Measurements from ENCODE around the gene TOPBP1.

TOPBP1 gene

DNA sequence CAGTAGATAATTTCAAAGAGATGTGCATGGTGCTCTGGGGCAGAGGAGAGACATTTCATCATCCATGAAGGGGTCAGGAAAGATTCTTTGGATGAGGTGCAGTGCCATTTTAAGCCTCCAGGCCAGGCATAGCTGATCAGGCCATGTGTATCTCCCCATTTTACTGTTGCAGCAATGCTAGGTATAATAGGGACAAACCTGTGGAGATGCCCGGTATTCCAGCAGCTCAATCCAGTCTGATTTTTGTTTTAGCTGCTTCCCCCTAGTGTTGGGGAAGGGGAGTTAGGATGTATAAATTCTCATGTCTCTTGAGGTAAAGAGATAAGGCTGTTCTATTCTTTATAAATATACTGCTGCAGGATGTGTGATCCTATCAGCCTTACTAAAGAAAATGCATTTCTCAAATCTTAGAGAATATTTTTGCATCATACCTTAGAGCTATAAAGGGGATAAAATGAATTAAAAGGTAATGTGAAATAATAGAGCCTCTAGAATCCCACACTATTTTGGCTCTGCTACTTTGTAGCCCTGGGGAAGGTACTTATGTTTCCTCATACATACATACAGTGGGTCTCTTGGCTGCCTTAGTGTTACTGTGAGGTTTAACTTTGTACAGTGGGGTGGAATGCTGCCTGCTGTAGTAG is 83.1 kb downstream of the TOPBP1 start:
- ATAC-seq (ENCODE audit: low read depth) (no peak), DNase-seq (ENCODE audit: low spot score in 2 of 2) (no peak)
- Mint-ChIP-seq H3K9me3 (no peaks in the 10 kb centered on the region), H3K27me3 (no peaks in the 10 kb centered on the region), H3K4me1 (peaks cover 44% of the 10 kb centered on the region), H3K4me3 (no peak overlapping the region), H3K36me3 (peaks cover 19% of the 10 kb centered on the region), H3K27ac (no peak overlapping the region)

DNA sequence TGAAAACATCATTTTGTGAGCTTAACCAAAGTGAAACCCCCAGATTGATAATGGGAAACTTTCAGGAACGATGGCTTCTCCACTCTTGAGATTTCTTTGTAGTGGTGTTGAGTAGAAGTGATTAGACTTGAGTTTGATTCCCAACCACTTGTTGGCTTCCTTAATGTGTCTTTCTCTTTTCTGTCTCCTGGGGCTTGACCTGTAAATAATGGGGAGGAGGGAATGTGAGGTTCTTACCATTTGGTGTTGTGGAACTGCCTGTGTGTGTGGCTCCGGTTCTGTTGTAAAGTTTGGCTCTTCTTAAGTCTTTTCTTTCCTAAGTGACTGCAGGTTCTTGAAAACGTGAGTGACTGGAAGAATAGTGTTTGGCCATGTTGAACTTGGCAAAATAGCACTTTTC is 85.6 kb downstream of the TOPBP1 start:
- Mint-ChIP-seq H3K9me3 (no peaks in the 10 kb centered on the region), H3K27ac (no peak overlapping the region), H3K36me3 (peaks cover 17% of the 10 kb centered on the region), H3K4me3 (peak overlapping the region; percentile 70), H3K4me1 (peaks cover 51% of the 10 kb centered on the region), H3K27me3 (no peaks in the 10 kb centered on the region)
- no peak for DNase-seq (ENCODE audit: low spot score in 2 of 2)
- no peak for ATAC-seq (ENCODE audit: low read depth)

DNA sequence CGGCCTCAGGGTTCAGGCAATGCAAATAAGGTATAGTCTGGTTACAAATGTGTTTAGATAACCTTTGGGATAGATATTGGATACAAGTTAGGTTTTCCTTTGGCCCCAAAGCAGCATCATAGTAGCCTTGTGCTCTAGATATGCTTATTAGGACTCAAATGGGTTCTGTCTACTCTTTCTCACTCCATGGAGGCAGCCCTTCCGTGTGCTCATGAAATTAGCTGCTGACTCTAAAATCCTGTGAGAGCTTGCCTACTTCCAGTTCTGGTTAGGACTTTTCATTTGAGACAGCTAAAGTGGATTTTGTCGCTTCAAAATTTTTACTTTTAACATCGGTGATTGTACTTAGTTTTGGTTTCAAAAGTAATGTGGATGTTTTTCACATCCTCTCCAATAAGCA is 86.7 kb downstream of the TOPBP1 start:
- H3K9me3 Mint-ChIP-seq, result no peaks in the 10 kb centered on the region
- H3K27me3 Mint-ChIP-seq, result no peaks in the 10 kb centered on the region
- H3K27ac Mint-ChIP-seq, result peak overlapping the region; percentile 99
- ATAC-seq (ENCODE audit: low read depth), result no peak
- peak overlapping the region; percentile 88 for H3K4me3 Mint-ChIP-seq
- H3K36me3 Mint-ChIP-seq, result peaks cover 16% of the 10 kb centered on the region
- peaks cover 51% of the 10 kb centered on the region for H3K4me1 Mint-ChIP-seq
- no peak for DNase-seq (ENCODE audit: low spot score in 2 of 2)

DNA sequence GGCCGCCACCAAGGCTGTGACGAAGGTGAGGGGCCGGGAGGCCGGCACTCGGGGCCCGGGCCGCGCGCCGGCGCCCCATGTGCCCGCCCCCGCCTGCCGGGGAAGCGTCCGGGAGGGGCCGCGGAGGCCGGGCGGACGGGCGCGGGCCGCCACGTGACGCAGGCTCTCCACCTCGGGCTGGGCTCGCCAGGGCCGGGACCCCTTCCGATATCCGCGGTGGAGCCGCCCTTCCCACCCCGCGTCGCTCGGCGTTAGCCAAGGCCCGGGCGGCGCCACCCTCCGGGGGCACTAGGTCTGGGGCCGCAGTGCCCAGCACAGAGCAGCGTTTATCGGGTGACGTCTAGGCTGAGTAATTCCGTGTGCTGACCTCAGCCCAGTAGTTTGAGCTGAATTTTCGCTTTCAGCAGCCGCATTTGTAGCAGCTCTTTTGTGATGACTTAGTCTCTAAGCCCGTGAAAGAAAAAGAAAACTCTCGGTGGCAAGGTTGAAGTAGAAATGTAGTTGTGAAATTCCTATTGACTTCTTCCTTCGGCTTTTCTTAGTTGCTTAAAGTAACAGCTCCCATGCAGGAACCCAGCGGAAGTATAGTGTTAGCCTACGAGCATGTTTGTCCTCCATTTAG is 87.4 kb downstream of the TOPBP1 start:
- Mint-ChIP-seq H3K36me3 (peaks cover 15% of the 10 kb centered on the region), H3K9me3 (no peaks in the 10 kb centered on the region), H3K4me3 (peak overlapping the region; percentile 88), H3K27ac (peak overlapping the region; percentile 99), H3K27me3 (no peaks in the 10 kb centered on the region), H3K4me1 (peaks cover 55% of the 10 kb centered on the region)
- DNase-seq (ENCODE audit: low spot score in 2 of 2), result peak; percentile 52 to 64
- ATAC-seq (ENCODE audit: low read depth), result peak; percentile 14

DNA sequence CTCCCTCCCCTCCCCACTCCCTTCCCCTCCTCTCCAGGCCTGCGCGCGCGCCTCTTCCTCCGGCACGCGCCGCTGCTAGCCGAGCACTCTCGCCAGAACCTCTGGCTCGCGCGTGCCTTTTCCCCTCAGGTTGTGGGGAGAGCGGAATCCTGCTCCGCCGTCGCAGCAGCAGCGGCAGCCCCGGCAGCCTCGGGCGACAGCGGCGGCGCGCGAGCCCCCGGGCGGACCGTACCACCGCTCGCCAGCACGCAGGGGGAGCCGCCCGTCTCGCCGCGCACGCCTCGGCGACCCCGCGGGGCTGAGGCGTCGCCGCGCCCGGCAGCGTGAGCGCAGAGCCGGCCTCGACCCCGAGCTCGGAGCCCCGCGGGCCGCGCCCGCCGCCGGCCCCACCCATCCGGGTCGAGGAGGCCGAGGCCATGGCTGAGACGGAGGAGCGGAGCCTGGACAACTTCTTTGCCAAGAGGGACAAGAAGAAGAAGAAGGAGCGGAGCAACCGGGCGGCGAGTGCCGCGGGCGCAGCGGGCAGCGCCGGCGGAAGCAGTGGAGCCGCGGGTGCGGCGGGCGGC is 88.0 kb downstream of the TOPBP1 start, which contains the start of gene CDV3:
CDV3 (plus strand) TSS at position 58 of the 566 bp plus-strand sequence; CDS start at position 417, 359 bp downstream.
- H3K9me3 Mint-ChIP-seq, result no peaks in the 10 kb centered on the region
- ATAC-seq (ENCODE audit: low read depth) (peak; percentile 50), DNase-seq (ENCODE audit: low spot score in 2 of 2) (no peak)
- H3K27ac Mint-ChIP-seq, result peak within 1 kb of the TSS; percentile 99
- H3K36me3 Mint-ChIP-seq, result peaks cover 15% of the 10 kb centered on the region
- peaks cover 54% of the 10 kb centered on the region for H3K4me1 Mint-ChIP-seq
- no peaks in the 10 kb centered on the region for H3K27me3 Mint-ChIP-seq
- peak within 1 kb of the TSS; percentile 90 for H3K4me3 Mint-ChIP-seq

DNA sequence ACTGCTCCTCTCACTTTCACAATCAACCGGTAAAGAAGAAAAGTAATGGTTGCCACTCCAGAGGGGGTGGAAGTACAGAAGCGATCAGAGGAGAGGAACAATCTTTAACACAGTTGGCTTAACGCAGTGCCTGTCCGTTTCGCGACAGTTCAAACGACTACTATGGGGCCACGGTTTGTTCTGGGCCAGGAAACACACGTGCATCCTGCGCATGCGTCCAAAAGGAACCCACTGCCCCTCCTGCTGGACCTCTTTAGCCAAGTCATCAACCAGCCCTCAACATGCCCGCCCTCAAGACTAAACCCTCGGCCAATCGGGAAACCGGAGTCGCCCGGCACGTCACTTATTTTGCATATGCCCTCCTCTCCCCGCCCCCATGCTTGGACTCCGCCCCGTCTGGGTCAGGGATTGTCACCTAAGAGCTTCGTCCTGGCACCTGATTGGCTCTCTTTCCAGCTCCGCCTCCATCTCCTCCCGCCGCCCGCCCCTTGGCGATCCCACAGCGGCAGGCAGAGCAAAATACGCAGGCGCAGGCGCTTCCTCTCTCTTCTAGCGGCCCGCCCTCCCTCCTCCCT is 88.6 kb downstream of the TOPBP1 start:
- Mint-ChIP-seq H3K4me3 (peak overlapping the region; percentile 90), H3K36me3 (peaks cover 15% of the 10 kb centered on the region), H3K27ac (peak overlapping the region; percentile 99), H3K4me1 (peaks cover 52% of the 10 kb centered on the region), H3K9me3 (no peaks in the 10 kb centered on the region), H3K27me3 (no peaks in the 10 kb centered on the region)
- ATAC-seq (ENCODE audit: low read depth) (peak; percentile 75), DNase-seq (ENCODE audit: low spot score in 2 of 2) (peak; percentile 99 to 100)

DNA sequence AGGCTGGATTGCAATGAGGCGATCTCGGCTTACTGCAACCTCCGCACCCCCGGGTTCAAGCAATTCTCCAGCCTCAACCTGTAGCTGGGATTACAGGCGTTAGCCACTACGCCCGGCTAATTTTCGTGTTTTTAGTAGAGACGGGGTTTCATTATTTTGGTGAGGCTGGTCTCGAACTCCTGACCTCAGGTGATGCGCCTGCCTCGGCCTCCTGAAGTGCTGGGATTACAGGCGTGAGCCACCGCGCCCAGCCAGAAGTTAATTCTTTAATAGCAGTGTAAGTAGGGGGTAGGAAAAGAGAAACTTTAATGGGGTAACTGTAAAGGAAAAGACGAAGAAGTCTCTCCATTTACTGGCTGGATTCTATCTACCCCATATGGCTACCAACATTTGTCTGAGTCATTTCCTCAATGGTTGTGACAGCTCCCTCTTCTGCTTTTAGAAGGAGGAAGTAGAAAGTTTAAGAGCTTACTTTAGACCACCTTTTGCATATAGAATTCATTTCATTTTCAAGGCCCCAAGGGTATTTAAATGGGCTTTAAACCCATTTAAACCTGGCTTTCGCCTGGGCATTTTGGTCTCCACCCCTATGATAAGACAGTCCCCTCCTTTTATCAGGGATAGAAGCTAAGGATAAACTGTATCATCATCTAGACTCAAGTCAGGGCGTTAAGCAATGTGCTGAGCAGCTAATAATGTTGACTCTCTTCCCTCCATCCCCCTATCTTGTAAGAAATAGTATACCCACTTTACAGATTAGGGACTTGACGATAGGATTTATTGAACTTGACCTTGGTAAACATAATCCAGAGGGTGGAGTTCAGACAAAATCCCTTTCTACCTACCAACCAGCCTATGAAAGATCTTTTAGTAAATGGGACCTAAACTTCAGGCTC is 89.3 kb downstream of the TOPBP1 start:
- no peaks in the 10 kb centered on the region for H3K27me3 Mint-ChIP-seq
- peak overlapping the region; percentile 99 for H3K27ac Mint-ChIP-seq
- ATAC-seq (ENCODE audit: low read depth) (peak; percentile 30), DNase-seq (ENCODE audit: low spot score in 2 of 2) (peak; percentile 43 to 53)
- H3K4me3 Mint-ChIP-seq, result peak overlapping the region; percentile 90
- peaks cover 51% of the 10 kb centered on the region for H3K4me1 Mint-ChIP-seq
- H3K36me3 Mint-ChIP-seq, result peaks cover 11% of the 10 kb centered on the region
- no peaks in the 10 kb centered on the region for H3K9me3 Mint-ChIP-seq

DNA sequence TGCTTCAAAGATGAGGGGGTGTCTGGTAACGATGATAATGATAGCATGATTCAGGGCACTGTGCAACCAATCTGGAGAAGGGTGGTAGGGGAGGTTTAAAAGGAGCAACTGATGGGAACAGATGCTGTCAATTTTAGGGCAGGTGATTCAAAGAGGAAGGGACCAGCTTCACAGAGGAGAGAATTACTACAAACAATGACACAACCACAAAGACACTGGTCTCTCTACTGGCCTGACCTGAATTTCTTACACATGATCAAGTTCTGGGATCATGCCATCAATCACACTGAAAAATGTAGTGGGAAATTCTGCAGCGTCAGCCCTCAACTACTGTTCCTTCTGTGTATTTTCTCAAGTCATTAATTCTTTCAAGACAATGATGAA is 90.8 kb downstream of the TOPBP1 start:
- ATAC-seq (ENCODE audit: low read depth), result no peak
- H3K9me3 Mint-ChIP-seq, result no peaks in the 10 kb centered on the region
- no peak overlapping the region for H3K27ac Mint-ChIP-seq
- H3K4me3 Mint-ChIP-seq, result no peak overlapping the region
- H3K27me3 Mint-ChIP-seq, result no peaks in the 10 kb centered on the region
- peaks cover 44% of the 10 kb centered on the region for H3K4me1 Mint-ChIP-seq
- peaks cover under 1% of the 10 kb centered on the region for H3K36me3 Mint-ChIP-seq
- DNase-seq (ENCODE audit: low spot score in 2 of 2), result no peak

DNA sequence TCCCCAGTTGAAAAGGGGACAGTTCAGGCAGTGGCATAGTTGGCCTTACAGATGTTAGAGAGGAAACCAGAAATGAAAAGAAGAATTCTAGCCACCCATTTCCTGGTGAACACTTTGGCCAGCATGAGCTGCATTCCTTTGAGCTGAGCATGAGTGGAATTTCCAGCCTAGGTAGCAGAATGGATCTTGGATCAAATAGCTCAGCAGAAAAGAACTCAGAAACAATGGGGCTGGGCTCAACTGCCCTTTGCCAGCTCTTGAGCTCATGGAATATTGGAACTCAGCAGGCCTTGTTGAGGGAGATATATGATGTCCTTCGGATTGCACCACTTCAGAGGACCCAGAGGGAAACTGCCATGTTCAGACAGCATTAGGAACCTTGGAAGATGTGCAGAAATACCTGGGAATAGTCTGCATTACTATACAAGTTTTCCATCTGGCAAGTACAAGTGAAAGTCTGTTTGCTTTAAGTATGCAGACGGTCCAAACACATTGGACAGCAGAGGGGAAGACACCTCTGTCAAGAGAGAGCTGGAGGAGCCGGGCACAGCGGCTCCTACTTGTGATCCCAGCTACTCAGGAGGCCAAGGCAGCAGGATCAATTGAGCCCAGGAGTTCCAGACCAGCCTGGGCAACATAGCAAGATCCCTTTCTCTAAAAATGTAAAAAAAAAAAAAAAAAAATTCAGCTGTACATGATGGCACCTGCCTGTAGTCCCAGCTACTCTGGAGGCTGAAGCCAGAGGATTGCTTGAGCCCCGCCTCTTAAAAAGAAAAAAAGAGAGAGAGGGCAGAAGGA is 91.4 kb downstream of the TOPBP1 start:
- no peak for DNase-seq (ENCODE audit: low spot score in 2 of 2)
- no peak overlapping the region for H3K27ac Mint-ChIP-seq
- H3K4me3 Mint-ChIP-seq, result no peak overlapping the region
- no peak for ATAC-seq (ENCODE audit: low read depth)
- H3K36me3 Mint-ChIP-seq, result no peaks in the 10 kb centered on the region
- H3K27me3 Mint-ChIP-seq, result no peaks in the 10 kb centered on the region
- H3K4me1 Mint-ChIP-seq, result peaks cover 39% of the 10 kb centered on the region
- H3K9me3 Mint-ChIP-seq, result no peaks in the 10 kb centered on the region

DNA sequence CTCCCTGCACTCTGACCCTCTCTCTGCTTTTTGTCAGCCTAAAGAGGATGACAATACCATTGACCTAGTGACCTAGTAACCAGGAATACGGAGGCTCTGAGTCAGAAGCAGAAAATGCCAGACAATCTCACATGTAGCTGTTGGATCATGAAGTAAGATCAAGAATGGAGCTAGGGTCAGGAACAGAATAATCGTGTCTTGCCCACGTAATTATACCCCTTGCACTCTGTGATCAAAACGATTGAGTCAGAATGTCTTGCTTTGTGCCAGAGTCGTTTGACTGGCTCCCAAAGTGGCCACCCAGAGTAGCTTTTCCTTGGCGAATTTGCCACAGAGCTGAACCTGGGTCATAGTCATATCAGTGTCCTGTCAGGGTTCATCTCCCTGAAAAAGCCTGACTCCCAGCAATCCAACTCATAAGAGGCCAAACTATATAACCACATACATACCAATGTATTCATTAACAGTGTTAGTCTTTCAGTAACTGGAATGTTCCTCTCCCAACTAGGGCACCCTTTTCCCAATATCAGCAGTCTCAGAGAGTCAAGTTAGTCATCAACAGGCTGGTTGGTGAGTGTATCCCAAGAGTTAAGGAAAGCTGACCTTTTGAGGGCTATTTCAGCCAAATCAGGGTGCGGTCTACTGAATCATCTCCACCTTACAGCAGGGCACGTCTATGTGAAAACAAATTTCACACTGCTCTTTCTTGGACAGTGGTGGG is 93.3 kb downstream of the TOPBP1 start:
- H3K27me3 Mint-ChIP-seq, result no peaks in the 10 kb centered on the region
- H3K36me3 Mint-ChIP-seq, result no peaks in the 10 kb centered on the region
- ATAC-seq (ENCODE audit: low read depth) (no peak), DNase-seq (ENCODE audit: low spot score in 2 of 2) (no peak)
- peaks cover 33% of the 10 kb centered on the region for H3K4me1 Mint-ChIP-seq
- H3K4me3 Mint-ChIP-seq, result no peak overlapping the region
- no peaks in the 10 kb centered on the region for H3K9me3 Mint-ChIP-seq
- H3K27ac Mint-ChIP-seq, result no peak overlapping the region

DNA sequence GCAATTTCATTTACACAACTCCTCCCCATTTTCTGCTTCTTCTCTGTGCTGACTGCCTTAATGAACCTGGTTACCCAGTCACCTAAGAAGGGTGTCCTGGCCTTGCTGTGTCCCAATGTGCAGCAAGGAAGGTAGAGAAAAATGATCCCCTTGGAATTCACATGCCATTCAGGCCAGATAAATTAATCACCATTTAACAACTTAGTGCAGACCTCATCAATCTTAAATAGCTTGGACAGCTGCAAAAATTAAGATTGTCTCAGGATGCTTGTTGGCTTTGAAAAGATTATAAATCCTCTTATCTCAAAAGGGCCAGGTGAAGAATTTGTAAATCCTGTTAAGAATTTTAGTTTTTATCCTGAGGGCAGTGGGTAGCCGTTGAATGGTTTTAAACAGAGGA is 97.9 kb downstream of the TOPBP1 start:
- H3K4me1 Mint-ChIP-seq, result peaks cover 19% of the 10 kb centered on the region
- DNase-seq (ENCODE audit: low spot score in 2 of 2) (no peak), ATAC-seq (ENCODE audit: low read depth) (no peak)
- no peaks in the 10 kb centered on the region for H3K9me3 Mint-ChIP-seq
- H3K27ac Mint-ChIP-seq, result no peak overlapping the region
- no peaks in the 10 kb centered on the region for H3K27me3 Mint-ChIP-seq
- no peaks in the 10 kb centered on the region for H3K36me3 Mint-ChIP-seq
- no peak overlapping the region for H3K4me3 Mint-ChIP-seq

DNA sequence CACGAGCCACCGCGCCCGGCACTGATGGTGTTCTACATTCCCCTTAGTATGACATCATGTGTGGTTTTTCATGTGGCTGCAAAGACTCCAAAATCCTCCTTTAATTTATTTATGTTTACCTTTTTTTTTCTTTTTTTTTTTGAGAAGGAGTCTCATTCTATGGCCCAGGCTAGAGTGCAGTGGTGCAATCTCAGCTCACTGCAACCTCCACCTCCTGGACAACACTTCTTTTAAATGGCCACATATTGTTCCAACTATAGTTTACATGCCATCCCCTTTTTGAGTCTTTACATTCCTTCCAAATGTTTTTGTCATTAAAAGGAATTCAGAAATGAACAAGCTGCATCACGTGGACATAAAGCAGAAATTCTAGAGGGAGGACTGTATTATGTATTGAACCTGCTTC is 98.6 kb downstream of the TOPBP1 start:
- H3K36me3 Mint-ChIP-seq, result peaks cover 2% of the 10 kb centered on the region
- no peaks in the 10 kb centered on the region for H3K9me3 Mint-ChIP-seq
- H3K27me3 Mint-ChIP-seq, result no peaks in the 10 kb centered on the region
- ATAC-seq (ENCODE audit: low read depth), result no peak
- no peak for DNase-seq (ENCODE audit: low spot score in 2 of 2)
- H3K4me1 Mint-ChIP-seq, result peaks cover 15% of the 10 kb centered on the region
- H3K27ac Mint-ChIP-seq, result no peak overlapping the region
- H3K4me3 Mint-ChIP-seq, result no peak overlapping the region

DNA sequence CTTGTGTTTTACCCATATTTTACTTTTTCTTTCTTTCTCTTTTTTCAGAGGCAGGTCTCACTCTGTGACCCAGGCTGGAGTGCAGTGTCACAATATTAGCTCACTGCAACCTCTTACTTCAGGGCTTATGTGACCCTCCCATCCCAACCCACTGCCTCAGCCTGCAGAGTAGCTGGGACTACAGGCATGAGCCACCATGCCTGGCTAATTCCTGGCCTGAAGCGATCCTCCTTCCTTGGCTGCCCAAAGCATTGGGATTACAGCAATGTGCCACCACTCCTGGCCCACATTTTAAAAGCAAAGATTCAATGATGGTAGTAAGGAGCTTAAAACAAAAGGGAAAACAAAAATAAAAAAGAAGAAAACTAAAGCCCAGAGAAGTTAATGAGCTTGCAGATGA is 99.4 kb downstream of the TOPBP1 start:
- Mint-ChIP-seq H3K4me3 (no peak overlapping the region), H3K4me1 (peaks cover 10% of the 10 kb centered on the region), H3K9me3 (no peaks in the 10 kb centered on the region), H3K36me3 (peaks cover 2% of the 10 kb centered on the region), H3K27ac (no peak overlapping the region), H3K27me3 (no peaks in the 10 kb centered on the region)
- ATAC-seq (ENCODE audit: low read depth) (no peak), DNase-seq (ENCODE audit: low spot score in 2 of 2) (no peak)

Measured in memory B cell (primary cell).